HepG2 (cell line): ENCODE results near the gene SMIM41. TPM values are rescaled to one million over a fixed set of nuclear protein-coding genes. Genes with fewer than 3 reads are reported as not detected.

ENCODE experiments used
- FOXK2 ChIP-seq: fragments of 450-650 bp; IDR thresholded peaks from 2 replicates; pipeline ENCODE4 v1.6.1; 2016
- FOXP1 ChIP-seq, 2 experiments: fragments of 450-650 bp in 1 of 2; IDR thresholded peaks; 2 replicates each; pipeline ENCODE4 v1.6.1; 2017 to 2018; ENCODE audit warnings: antibody characterized with exemption in 1 of 2
- KDM2A ChIP-seq: sonication (generic); formaldehyde crosslinking; IDR thresholded peaks from 2 replicates; pipeline ENCODE4 v1.4.0; 2020; ENCODE audit warnings: low read depth, missing genetic modification reagents, borderline replicate concordance
- KLF16 ChIP-seq, 2 experiments: sonication (generic) in 1 of 2; formaldehyde crosslinking in 1 of 2; IDR thresholded peaks; 2 replicates each; pipeline versions ENCODE4 v1.6.1 to v1.8.0; 2016 to 2023; ENCODE audit warnings: missing genetic modification reagents in 2 of 2, missing compliant biosample characterization in 1 of 2
- PAXIP1 ChIP-seq: sonication (generic); formaldehyde crosslinking; conservative IDR thresholded peaks from 2 replicates; pipeline ENCODE4 v1.4.0; 2020; ENCODE audit warnings: mild to moderate bottlenecking, missing genetic modification reagents, moderate library complexity
- RBM39 ChIP-seq: fragments of 200-400 bp; formaldehyde crosslinking; IDR thresholded peaks from one replicate; pipeline ENCODE4 v1.6.1; 2018; ENCODE audit warnings: antibody characterized with exemption, mild to moderate bottlenecking, low read depth, low read length; ENCODE audit not compliant: poor library complexity, severe bottlenecking
- SUZ12 ChIP-seq: fragments of 150-350 bp; IDR thresholded peaks from 2 replicates; pipeline ENCODE4 v1.6.1; 2014; ENCODE audit warnings: low read depth, low read length
- ZEB1 ChIP-seq: IDR thresholded peaks from 2 replicates; pipeline ENCODE4 v1.6.1; 2012; ENCODE audit warnings: mild to moderate bottlenecking, low read depth, inconsistent platforms; ENCODE audit not compliant: insufficient replicate concordance
- ZGPAT ChIP-seq: IDR thresholded peaks from 2 replicates; pipeline ENCODE4 v1.6.1; 2016; ENCODE audit warnings: mild to moderate bottlenecking
- ZNF101 ChIP-seq: sonication (generic); formaldehyde crosslinking; IDR thresholded peaks from 2 replicates; pipeline ENCODE4 v1.4.0; 2020; ENCODE audit warnings: mild to moderate bottlenecking, low read depth, missing genetic modification reagents, borderline replicate concordance
- ZNF253 ChIP-seq: sonication (generic); formaldehyde crosslinking; IDR thresholded peaks from 2 replicates; pipeline ENCODE4 v1.8.0; 2022; ENCODE audit warnings: mild to moderate bottlenecking, missing genetic modification reagents, borderline replicate concordance
- ZNF382 ChIP-seq: sonication (generic); formaldehyde crosslinking; IDR thresholded peaks from 2 replicates; pipeline ENCODE4 v1.5.0; 2020; ENCODE audit warnings: missing genetic modification reagents, mild to moderate bottlenecking, borderline replicate concordance
- ZNF44 ChIP-seq: sonication (generic); formaldehyde crosslinking; IDR thresholded peaks from 2 replicates; pipeline ENCODE4 v1.5.1; 2020; ENCODE audit warnings: mild to moderate bottlenecking, missing genetic modification reagents
- polyA plus RNA-seq, 8 experiments: library from polyadenylated mRNA; depleted of rRNA in 3 of 8; stranded (reverse) in 7 of 8; unstranded in 1 of 8; fragments of >200 nt; fragmentation: Illumina TruSeq in 4 of 8; extraction: Trizol in 4 of 8; gene quantifications; 2 replicates each; pipeline versions ENCODE4 v1.2.1 to v1.2.3, GENCODE V29; 2011 to 2016; ENCODE audit warnings: low read depth in 4 of 8, missing spikeins in 1 of 8, mixed read lengths in 1 of 8; ENCODE audit not compliant: insufficient read depth in 1 of 8
- total RNA-seq, 5 experiments: library from RNA; depleted of rRNA; stranded (reverse); fragments of >200 nt; fragmentation: Illumina TruSeq; extraction: Trizol; gene quantifications; 2 replicates each; pipeline ENCODE4 v1.2.3, GENCODE V29; 2016; ENCODE audit warnings: low read depth in 1 of 5
- TF ChIP-seq, protein P1 (sequence below): sonication (generic); formaldehyde crosslinking; IDR thresholded peaks from 2 replicates; pipeline ENCODE4 v1.5.0; 2020; ENCODE audit warnings: mild to moderate bottlenecking, missing genetic modification reagents, moderate library complexity
- TF ChIP-seq, protein P2 (sequence below), 2 experiments: sonication (generic) in 1 of 2; formaldehyde crosslinking in 1 of 2; IDR thresholded peaks; 2 replicates each; pipeline versions ENCODE4 v1.4.0 to v1.6.1; 2018 to 2020; ENCODE audit warnings: missing genetic modification reagents in 2 of 2, borderline replicate concordance in 1 of 2, low read depth in 1 of 2, mild to moderate bottlenecking in 1 of 2, missing biosample characterization in 1 of 2

Gene SMIM41
- total and polyA plus RNA-seq, 2 of the 13 experiments (the other 11 are each of a cell fraction or from before 2014, with no cell fraction given), result not detected

DNA sequence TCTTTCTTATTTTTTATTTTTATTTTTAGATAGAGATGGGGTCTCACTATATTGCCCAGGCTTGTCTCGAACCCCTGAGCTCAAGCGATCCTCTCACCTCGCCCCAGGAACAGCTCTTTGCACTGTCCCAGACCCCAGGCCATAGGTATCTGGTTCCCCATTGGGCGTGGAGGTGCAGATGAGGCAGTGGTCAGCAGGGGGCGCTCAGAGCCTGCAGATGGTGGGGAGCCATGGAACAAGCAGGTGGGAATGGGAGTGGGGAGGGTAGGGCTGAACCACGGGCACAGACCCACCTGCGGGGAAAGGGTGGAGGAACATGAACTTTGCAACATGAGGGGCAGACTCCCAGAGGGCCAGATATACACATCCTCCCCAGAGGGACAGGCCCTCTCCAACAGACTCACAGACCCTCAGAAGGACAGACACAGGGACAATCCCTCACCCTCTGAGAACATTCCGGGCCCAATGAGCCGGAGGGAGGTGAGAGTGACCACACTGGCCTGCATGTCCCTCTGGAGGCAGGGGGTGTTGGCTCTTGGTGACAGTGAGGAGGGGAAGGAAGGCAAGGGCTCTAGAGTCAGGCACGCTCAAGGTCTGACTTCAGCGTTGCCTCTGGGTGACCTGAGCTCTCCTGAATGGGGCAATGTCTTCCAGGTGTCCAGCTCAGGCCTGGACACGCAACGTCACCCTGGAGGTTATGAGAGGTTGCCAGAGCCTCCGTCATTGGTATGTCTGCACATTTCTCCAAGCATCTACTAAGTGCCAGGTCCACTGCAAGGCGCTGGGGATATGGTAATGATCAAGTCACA is 77.5 kb downstream of the SMIM41 start (continued):
- TF ChIP-seq, protein P1, sequence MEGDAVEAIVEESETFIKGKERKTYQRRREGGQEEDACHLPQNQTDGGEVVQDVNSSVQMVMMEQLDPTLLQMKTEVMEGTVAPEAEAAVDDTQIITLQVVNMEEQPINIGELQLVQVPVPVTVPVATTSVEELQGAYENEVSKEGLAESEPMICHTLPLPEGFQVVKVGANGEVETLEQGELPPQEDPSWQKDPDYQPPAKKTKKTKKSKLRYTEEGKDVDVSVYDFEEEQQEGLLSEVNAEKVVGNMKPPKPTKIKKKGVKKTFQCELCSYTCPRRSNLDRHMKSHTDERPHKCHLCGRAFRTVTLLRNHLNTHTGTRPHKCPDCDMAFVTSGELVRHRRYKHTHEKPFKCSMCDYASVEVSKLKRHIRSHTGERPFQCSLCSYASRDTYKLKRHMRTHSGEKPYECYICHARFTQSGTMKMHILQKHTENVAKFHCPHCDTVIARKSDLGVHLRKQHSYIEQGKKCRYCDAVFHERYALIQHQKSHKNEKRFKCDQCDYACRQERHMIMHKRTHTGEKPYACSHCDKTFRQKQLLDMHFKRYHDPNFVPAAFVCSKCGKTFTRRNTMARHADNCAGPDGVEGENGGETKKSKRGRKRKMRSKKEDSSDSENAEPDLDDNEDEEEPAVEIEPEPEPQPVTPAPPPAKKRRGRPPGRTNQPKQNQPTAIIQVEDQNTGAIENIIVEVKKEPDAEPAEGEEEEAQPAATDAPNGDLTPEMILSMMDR (CRISPR knock-in tag), result peak; percentile 97
- TF ChIP-seq ZNF101, result no peak
- TF ChIP-seq PAXIP1, result no peak
- no peak for TF ChIP-seq ZEB1
- no peak for TF ChIP-seq ZNF382 (CRISPR knock-in tag)
- no peak for TF ChIP-seq FOXP1 (IDR thresholded peaks at IDR 0.05)
- no peak for TF ChIP-seq FOXP1 (CRISPR knock-in tag; IDR thresholded peaks at IDR 0.05)
- no peak for TF ChIP-seq KLF16 (CRISPR knock-in tag; IDR thresholded peaks at IDR 0.05)
- no peak for TF ChIP-seq SUZ12
- no peak for TF ChIP-seq FOXK2
- TF ChIP-seq, protein P2, sequence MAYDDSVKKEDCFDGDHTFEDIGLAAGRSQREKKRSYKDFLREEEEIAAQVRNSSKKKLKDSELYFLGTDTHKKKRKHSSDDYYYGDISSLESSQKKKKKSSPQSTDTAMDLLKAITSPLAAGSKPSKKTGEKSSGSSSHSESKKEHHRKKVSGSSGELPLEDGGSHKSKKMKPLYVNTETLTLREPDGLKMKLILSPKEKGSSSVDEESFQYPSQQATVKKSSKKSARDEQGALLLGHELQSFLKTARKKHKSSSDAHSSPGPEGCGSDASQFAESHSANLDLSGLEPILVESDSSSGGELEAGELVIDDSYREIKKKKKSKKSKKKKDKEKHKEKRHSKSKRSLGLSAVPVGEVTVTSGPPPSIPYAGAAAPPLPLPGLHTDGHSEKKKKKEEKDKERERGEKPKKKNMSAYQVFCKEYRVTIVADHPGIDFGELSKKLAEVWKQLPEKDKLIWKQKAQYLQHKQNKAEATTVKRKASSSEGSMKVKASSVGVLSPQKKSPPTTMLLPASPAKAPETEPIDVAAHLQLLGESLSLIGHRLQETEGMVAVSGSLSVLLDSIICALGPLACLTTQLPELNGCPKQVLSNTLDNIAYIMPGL (CRISPR knock-in tag; IDR thresholded peaks at IDR 0.05; ENCODE audit: borderline replicate concordance in 1 of 2, low read depth in 1 of 2), result 0 out of 4 replicates have a peak, but pooled peaks of 1 of the 2 experiments have one; percentile 20
- TF ChIP-seq ZNF253 (CRISPR knock-in tag), result no peak
- TF ChIP-seq RBM39, result no peak
- TF ChIP-seq ZNF44 (CRISPR knock-in tag), result no peak
- peak; percentile 26; the same call in 1 of the 2 replicates for TF ChIP-seq KDM2A (CRISPR knock-in tag)
- no peak for TF ChIP-seq ZGPAT
- TF ChIP-seq, all 625 proteins: peak for 11
